Activated naive CD8-positive, alpha-beta T cell treated with anti-CD3 and anti-CD28 coated beads for 36 hours (primary cell): ENCODE results near the gene HCN3. TPM values are rescaled to one million over a fixed set of nuclear protein-coding genes. Genes with fewer than 3 reads are reported as not detected.
"Not testable (repeated sequence)": the region's sequence is repeated elsewhere in the genome, so short reads cannot be mapped to it uniquely, and the experiment has no call there.

Source experiments
- DNase-seq: peaks from one replicate; pipeline ENCODE4 v3.0.0; 2021
- H3K27ac Mint-ChIP-seq: one replicate; pipeline ENCODE4 v1.8.0; 2022; ENCODE audit warnings: mild to moderate bottlenecking, moderate library complexity, mixed read lengths
- H3K27me3 Mint-ChIP-seq: one replicate; pipeline ENCODE4 v1.8.0; 2022; ENCODE audit warnings: mild to moderate bottlenecking, mixed read lengths
- H3K36me3 Mint-ChIP-seq: one replicate; pipeline ENCODE4 v1.8.0; 2021; ENCODE audit warnings: mild to moderate bottlenecking, mixed read lengths
- H3K4me1 Mint-ChIP-seq: one replicate; pipeline ENCODE4 v1.8.0; 2021; ENCODE audit warnings: mixed read lengths
- H3K4me3 Mint-ChIP-seq: one replicate; pipeline ENCODE4 v1.8.0; 2022; ENCODE audit warnings: mild to moderate bottlenecking, moderate library complexity, mixed read lengths
- H3K9me3 Mint-ChIP-seq: one replicate; pipeline ENCODE4 v1.8.0; 2022; ENCODE audit warnings: mixed read lengths
- total RNA-seq, 2 experiments: library from RNA; stranded (reverse); gene quantifications; one replicate each; pipeline ENCODE4 v1.2.3, GENCODE V29; 2021

Gene HCN3
- 1 to 10 TPM; 1.5 to 1.6 TPM for total RNA-seq

- peak; percentile 95 for DNase-seq
- no peaks in the 10 kb centered on the region for H3K9me3 Mint-ChIP-seq
- H3K4me1 Mint-ChIP-seq, result peaks cover 21% of the 10 kb centered on the region
- peaks cover 6% of the 10 kb centered on the region for H3K36me3 Mint-ChIP-seq
- H3K27ac Mint-ChIP-seq, result peak within 1 kb of the TSS; percentile 7
- H3K27me3 Mint-ChIP-seq, result no peaks in the 10 kb centered on the region
- H3K4me3 Mint-ChIP-seq, result peak within 1 kb of the TSS; percentile 74
Measured at GRCh38 chr1:155277070-155277901, at the start of gene HCN3. Gene HCN3 (plus strand): TSS chr1:155277463. CDS start chr1:155277591, 128 bp downstream.

GRCh38 chr1:155228096-155228427 is 49.2 kb upstream of the HCN3 start:
- Mint-ChIP-seq H3K27me3 (no peaks in the 10 kb centered on the region), H3K27ac (peak overlapping the region; percentile 97), H3K4me3 (peak overlapping the region; percentile 95), H3K4me1 (peaks cover 22% of the 10 kb centered on the region), H3K9me3 (no peaks in the 10 kb centered on the region), H3K36me3 (peaks cover 12% of the 10 kb centered on the region)
- no peak for DNase-seq

DNA sequence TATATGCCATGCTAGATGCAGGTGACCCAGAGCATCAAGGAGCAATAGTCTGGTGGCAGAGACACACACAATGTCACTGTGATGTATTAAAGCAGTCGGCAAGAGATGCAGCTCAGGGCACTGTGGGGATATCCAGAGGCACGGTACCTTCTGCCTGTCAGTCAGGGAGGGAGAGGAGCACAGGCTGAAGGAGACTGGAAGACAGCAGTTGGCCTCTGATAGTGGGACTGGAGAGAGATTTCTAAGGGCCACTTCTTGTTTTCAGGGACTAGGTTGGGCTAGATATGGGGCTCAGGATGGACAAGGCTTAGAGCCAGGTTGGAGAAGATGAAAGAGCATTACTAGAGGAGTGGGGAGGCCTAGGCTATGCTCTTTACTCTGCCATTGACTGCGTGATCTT is 46.0 kb upstream of the HCN3 start:
- H3K27ac Mint-ChIP-seq, DNase-seq, H3K4me3 Mint-ChIP-seq, H3K27me3 Mint-ChIP-seq, H3K9me3 Mint-ChIP-seq, H3K36me3 Mint-ChIP-seq: not testable (repeated sequence)
- H3K4me1 Mint-ChIP-seq, result peaks cover 12% of the 10 kb centered on the region

DNA sequence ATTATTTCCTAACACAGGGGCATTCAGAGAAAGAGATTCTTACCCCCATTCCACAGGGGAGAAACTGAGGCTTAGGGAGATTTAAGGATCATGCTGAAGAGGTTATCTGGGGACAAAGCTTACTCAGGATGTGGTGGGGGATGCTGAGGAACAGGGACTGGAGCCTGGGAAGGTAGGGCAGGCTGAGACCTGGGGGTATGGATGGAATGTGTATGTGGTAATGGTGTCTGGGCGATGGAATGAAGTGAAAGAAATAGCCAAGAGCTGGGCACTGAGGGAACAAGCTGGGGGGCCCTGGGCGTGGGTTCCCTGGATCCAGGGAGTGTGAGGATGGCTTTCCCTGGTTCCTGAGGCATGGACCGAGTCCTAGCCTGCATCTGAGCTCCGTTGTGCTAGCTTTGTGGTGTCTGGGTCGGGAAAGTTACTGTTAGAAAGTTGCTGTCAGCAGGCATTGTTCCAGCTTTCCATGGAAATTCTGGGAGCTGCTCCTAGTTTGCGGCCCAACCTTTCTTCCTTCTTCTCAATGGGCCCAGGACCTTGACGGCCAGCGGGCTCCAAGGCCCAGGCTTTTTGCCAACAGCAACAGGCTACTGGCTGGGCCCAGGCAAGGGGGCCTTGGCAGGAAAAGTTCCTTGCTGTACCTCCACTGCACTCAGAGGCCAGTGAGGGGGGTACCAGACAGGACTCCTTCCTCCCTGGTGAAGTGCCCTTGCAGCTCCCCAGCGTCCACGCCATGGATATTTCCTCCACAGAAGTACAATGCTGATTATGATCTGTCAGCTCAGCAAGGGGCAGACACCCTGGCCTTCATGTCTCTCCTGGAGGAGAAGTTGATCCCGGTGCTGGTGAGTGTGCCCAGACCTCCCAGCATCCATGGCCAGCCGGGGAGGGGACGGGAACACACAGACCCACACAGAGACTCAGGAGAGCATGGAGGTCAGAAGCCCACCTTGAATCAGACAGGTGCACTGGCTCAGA is 45.0 kb upstream of the HCN3 start:
- not testable (repeated sequence) for DNase-seq, H3K36me3 Mint-ChIP-seq, H3K27me3 Mint-ChIP-seq, H3K4me3 Mint-ChIP-seq, H3K4me1 Mint-ChIP-seq, H3K27ac Mint-ChIP-seq, H3K9me3 Mint-ChIP-seq

DNA sequence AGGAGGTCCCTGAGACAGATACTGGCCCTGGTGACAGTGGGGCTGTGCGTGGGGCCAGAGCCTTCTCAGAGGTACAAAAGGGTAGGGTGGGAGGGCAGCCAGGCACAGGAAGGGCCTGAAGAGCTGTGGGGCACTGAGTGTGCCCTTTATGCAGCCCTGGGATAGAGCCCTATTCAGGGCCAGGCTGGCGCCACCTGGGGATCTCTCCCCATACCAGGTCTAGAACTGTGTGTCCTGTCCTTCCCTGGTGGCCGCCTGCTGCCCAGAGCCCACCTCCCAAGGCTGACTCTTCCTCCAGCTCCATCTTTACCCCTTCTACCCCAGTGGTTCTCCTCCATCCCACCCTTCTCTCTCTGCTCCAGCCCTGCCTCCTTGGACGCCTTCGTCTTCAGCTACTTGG is 43.8 kb upstream of the HCN3 start:
- not testable (repeated sequence) for H3K36me3 Mint-ChIP-seq, DNase-seq, H3K27me3 Mint-ChIP-seq, H3K4me1 Mint-ChIP-seq, H3K4me3 Mint-ChIP-seq, H3K27ac Mint-ChIP-seq, H3K9me3 Mint-ChIP-seq

DNA sequence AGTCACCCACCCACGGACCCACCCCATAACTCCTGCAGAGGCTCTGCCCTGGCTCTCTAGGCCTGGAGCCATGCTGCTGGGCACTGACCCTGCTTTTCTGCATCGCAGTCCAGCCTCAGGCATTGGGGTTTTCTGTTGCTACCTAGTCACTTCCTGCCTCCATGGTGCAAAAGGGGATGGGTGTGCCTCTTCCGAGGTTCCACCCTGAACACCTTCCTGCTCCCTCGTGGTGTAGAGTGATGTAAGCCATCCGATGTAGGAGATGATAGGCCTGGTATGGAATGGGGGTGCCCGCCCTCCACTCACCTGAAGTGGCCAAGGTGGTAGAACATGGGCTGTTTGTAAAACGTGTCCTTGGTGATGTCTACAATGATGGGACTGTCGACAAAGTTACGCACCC is 41.9 kb upstream of the HCN3 start:
- H3K9me3 Mint-ChIP-seq, H3K4me1 Mint-ChIP-seq, H3K36me3 Mint-ChIP-seq, DNase-seq, H3K27me3 Mint-ChIP-seq, H3K27ac Mint-ChIP-seq, H3K4me3 Mint-ChIP-seq: not testable (repeated sequence)

DNA sequence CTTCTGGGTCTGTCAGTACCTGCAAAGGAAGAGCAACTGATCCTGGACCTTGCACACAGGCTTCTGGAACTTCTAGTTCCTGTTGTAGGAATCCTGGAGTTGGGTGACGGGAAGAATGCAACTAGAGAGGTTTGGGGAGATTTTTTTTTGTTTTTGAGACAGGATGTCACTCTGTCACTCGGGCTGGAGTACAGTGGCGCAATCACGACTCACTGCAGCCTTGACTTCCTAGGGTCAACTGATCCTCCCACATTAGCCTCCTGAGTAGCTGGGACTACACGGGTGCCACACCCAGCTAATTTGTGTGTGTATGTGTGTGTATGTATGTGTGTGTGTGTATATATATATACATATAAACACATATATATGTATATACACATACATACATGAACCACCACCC is 40.8 kb upstream of the HCN3 start:
- no peak overlapping the region for H3K4me3 Mint-ChIP-seq
- peaks cover 4% of the 10 kb centered on the region for H3K36me3 Mint-ChIP-seq
- no peaks in the 10 kb centered on the region for H3K9me3 Mint-ChIP-seq
- no peak overlapping the region for H3K27ac Mint-ChIP-seq
- H3K4me1 Mint-ChIP-seq, result peaks cover 9% of the 10 kb centered on the region
- no peaks in the 10 kb centered on the region for H3K27me3 Mint-ChIP-seq
- DNase-seq, result no peak

- DNase-seq, result peak; percentile 58
- Mint-ChIP-seq H3K4me3 (peak overlapping the region; percentile 83), H3K27me3 (peaks cover 4% of the 10 kb centered on the region)
Measured at GRCh38 chr1:155241069-155241679, 36.1 kb upstream of the HCN3 start.

DNA sequence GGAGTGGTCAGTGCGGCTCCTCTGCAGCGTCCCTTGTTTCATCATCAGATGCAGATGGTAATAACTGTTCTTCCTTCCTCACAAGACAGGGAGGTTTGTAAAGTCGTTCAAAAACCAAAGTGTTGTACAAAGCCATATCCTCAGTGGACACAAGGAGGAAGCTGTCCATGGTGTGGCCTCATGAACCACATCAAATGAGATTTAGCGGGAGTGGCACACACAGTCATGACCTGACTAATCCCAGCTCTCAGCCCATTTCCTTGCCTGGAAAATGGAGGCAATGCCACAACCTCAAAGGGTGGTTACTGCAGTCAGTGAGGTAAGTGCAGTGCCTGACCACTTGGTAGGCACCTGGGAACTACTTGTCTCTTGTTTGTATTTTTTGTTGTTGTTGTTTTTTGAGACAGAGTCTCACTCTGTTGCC is 35.4 kb upstream of the HCN3 start:
- peak overlapping the region; percentile 52 for H3K4me3 Mint-ChIP-seq
- no peak for DNase-seq
- H3K9me3 Mint-ChIP-seq, result no peaks in the 10 kb centered on the region
- peaks cover 25% of the 10 kb centered on the region for H3K36me3 Mint-ChIP-seq
- peaks cover 33% of the 10 kb centered on the region for H3K4me1 Mint-ChIP-seq
- H3K27ac Mint-ChIP-seq, result peak overlapping the region; percentile 82
- peaks cover 4% of the 10 kb centered on the region for H3K27me3 Mint-ChIP-seq

More at GRCh38 chr1:155241069-155241679, 36.1 kb upstream of the HCN3 start:
- peaks cover 24% of the 10 kb centered on the region for H3K36me3 Mint-ChIP-seq
- H3K9me3 Mint-ChIP-seq, result no peaks in the 10 kb centered on the region
- peak overlapping the region; percentile 82 for H3K27ac Mint-ChIP-seq
- H3K4me1 Mint-ChIP-seq, result peaks cover 31% of the 10 kb centered on the region

- DNase-seq, result no peak
- H3K4me3 Mint-ChIP-seq, result peak overlapping the region; percentile 95
- peaks cover 4% of the 10 kb centered on the region for H3K27me3 Mint-ChIP-seq
- peaks cover 33% of the 10 kb centered on the region for H3K4me1 Mint-ChIP-seq
- peak overlapping the region; percentile 84 for H3K27ac Mint-ChIP-seq
- no peaks in the 10 kb centered on the region for H3K9me3 Mint-ChIP-seq
- peaks cover 25% of the 10 kb centered on the region for H3K36me3 Mint-ChIP-seq
Measured at GRCh38 chr1:155242805-155243358, 34.4 kb upstream of the HCN3 start.

GRCh38 chr1:155244368-155245162 is 32.7 kb upstream of the HCN3 start:
- Mint-ChIP-seq H3K27ac (peak overlapping the region; percentile 84), H3K36me3 (peaks cover 24% of the 10 kb centered on the region), H3K4me3 (peak overlapping the region; percentile 95), H3K9me3 (no peaks in the 10 kb centered on the region), H3K27me3 (peaks cover 4% of the 10 kb centered on the region), H3K4me1 (peaks cover 33% of the 10 kb centered on the region)
- DNase-seq, result peak; percentile 99

DNA sequence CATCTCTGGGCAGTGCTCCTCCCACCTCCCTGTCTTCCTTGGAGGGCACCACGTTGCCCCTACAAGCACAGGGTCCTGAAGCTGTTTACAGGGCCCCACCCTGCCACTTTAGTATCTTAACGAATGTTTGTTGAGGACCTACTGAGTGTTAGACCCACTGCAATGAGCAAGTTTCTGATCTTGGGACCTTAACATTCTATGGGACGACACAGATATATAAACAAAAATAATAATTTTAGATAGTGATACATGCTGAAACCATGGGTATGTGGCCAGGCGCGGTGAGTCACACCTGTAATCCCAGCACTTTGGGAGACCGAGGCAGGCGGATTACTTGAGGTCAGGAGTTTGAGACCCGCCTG is 32.1 kb upstream of the HCN3 start:
- Mint-ChIP-seq H3K27me3 (peaks cover 4% of the 10 kb centered on the region), H3K4me3 (peak overlapping the region; percentile 95), H3K4me1 (peaks cover 33% of the 10 kb centered on the region), H3K9me3 (no peaks in the 10 kb centered on the region), H3K27ac (peak overlapping the region; percentile 84), H3K36me3 (peaks cover 24% of the 10 kb centered on the region)
- no peak for DNase-seq

- not testable (repeated sequence) for H3K4me3 Mint-ChIP-seq, H3K27ac Mint-ChIP-seq, H3K9me3 Mint-ChIP-seq, H3K27me3 Mint-ChIP-seq, DNase-seq
- H3K4me1 Mint-ChIP-seq, result peaks cover 25% of the 10 kb centered on the region
- H3K36me3 Mint-ChIP-seq, result peaks cover 20% of the 10 kb centered on the region
Measured at GRCh38 chr1:155246796-155247195, 30.5 kb upstream of the HCN3 start.
